ENCODE measurements around the gene GPR162.

GPR162 gene

DNA sequence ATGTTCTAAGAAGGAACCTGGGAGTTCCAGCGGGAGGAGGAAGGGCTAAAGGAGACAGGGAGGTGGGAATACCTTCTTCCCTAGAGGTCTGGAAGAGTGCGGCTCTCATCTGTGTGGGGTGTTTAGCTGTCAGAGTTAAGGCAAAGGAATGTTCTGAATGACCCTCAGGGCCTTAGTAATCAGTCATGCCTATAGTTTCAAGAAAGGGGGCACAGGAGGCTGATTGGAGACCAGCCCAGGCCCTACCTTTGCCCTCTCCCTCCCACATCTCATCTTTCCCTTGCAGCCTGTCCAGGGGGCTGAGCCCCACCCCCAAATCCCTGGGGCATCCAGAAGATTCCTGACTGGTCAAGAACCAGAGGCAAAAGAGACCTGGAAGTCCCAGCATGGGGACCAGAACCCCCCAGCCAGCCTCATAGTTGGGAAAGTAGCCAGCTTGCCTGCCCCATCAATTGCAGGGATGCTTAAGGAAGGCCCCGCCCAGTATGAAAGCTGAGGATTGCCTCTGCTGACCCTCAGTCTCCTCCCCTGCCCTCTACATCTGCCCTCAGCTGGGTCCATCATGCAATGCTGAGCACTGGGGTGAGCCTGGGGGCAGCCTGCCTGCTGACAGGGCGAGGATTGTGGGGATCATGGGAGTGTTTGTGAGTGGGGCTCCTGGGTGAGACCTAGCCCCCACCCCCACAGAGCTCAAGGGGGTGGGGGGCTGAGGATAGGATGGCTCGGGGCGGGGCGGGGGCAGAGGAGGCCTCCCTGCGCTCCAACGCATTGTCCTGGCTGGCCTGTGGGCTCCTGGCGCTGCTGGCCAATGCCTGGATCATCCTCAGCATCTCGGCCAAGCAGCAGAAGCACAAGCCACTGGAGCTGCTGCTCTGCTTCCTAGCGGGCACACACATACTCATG is 1.8 kb downstream of the GPR162 start:
- Histone ChIP-seq H3K18ac (ENCODE audit: low read depth in 1 of 2, low read length in 2 of 2) (no peak overlapping the region), H3K4me3 (ENCODE audit: insufficient read depth in 1 of 2, low read depth in 1 of 2, low read length in 2 of 2) (no peak overlapping the region), H2AFZ (ENCODE audit: low read depth, low read length) (no peak overlapping the region), H3K79me1 (replicated peaks; ENCODE audit: low read length, poor library complexity, severe bottlenecking) (peaks cover 15% of the 10 kb centered on the region), H3K9ac (ENCODE audit: low read length) (no peak overlapping the region), H2BK5ac (ENCODE audit: low read depth, low read length, poor library complexity, severe bottlenecking) (no peak overlapping the region), H3K27ac (ENCODE audit: low read length, poor library complexity, severe bottlenecking) (no peak overlapping the region), H3K4ac (ENCODE audit: low read depth in 1 of 2, low read length in 2 of 2) (no peak overlapping the region), H2AK5ac (ENCODE audit: low read length, severe bottlenecking) (no peak overlapping the region), H3K36me3 (ENCODE audit: control insufficient read depth in 1 of 2, insufficient read depth in 2 of 2, low read depth in 1 of 2, low read length in 2 of 2) (peaks cover 0 to 7% of the 10 kb centered on the region in 2 experiments), H3K27me3 (ENCODE audit: control insufficient read depth in 1 of 2, insufficient read depth in 1 of 2, low read length in 2 of 2) (peaks cover 22 to 45% of the 10 kb centered on the region in 2 experiments), H2BK15ac (ENCODE audit: low read depth, poor library complexity, severe bottlenecking) (no peak overlapping the region), H3K14ac (ENCODE audit: low read length in 2 of 2) (peak overlapping the region in 1 of 2 experiments; percentile 47), H2BK12ac (ENCODE audit: low read length in 2 of 2) (peak overlapping the region in 1 of 2 experiments; percentile 45), H2BK120ac (ENCODE audit: low read depth, low read length) (no peak overlapping the region), H3K23ac (ENCODE audit: low read length in 2 of 2) (peak overlapping the region in 1 of 2 experiments; percentile 43), H4K91ac (ENCODE audit: low read length) (peak overlapping the region; percentile 3), H3K9me3 (ENCODE audit: control insufficient read depth, low read length) (no peaks in the 10 kb centered on the region), H3K4me1 (ENCODE audit: control insufficient read depth, insufficient read depth, low read depth, low read length) (peaks cover 53% of the 10 kb centered on the region), H3K4me2 (ENCODE audit: low read length, poor library complexity, severe bottlenecking) (no peak overlapping the region), H4K8ac (ENCODE audit: low read length) (no peak overlapping the region)
- 82% methylated on average over 10 of the region's 12 CpGs for WGBS
- DNase-seq, result no peak

GRCh38 chr12:6824085-6824775 is 2.6 kb downstream of the GPR162 start:
- Histone ChIP-seq H2AK5ac (ENCODE audit: low read length, severe bottlenecking) (no peak overlapping the region), H2BK120ac (ENCODE audit: low read depth, low read length) (no peak overlapping the region), H3K27me3 (ENCODE audit: control insufficient read depth in 1 of 2, insufficient read depth in 1 of 2, low read length in 2 of 2) (peaks cover 22 to 39% of the 10 kb centered on the region in 2 experiments), H3K4me3 (ENCODE audit: insufficient read depth in 1 of 2, low read depth in 1 of 2, low read length in 2 of 2) (no peak overlapping the region), H4K8ac (ENCODE audit: low read length) (no peak overlapping the region), H3K9me3 (ENCODE audit: control insufficient read depth, low read length) (no peaks in the 10 kb centered on the region), H3K27ac (ENCODE audit: low read length, poor library complexity, severe bottlenecking) (no peak overlapping the region), H2AFZ (ENCODE audit: low read depth, low read length) (no peak overlapping the region), H3K14ac (ENCODE audit: low read length in 2 of 2) (peak overlapping the region in 1 of 2 experiments; percentile 47), H3K4ac (ENCODE audit: low read depth in 1 of 2, low read length in 2 of 2) (no peak overlapping the region), H2BK12ac (ENCODE audit: low read length in 2 of 2) (no peak overlapping the region), H2BK15ac (ENCODE audit: low read depth, poor library complexity, severe bottlenecking) (no peak overlapping the region), H3K36me3 (ENCODE audit: control insufficient read depth in 1 of 2, insufficient read depth in 2 of 2, low read depth in 1 of 2, low read length in 2 of 2) (peaks cover 0 to 7% of the 10 kb centered on the region in 2 experiments), H3K4me2 (ENCODE audit: low read length, poor library complexity, severe bottlenecking) (no peak overlapping the region), H3K4me1 (ENCODE audit: control insufficient read depth, insufficient read depth, low read depth, low read length) (peaks cover 51% of the 10 kb centered on the region), H3K18ac (ENCODE audit: low read depth in 1 of 2, low read length in 2 of 2) (no peak overlapping the region), H3K23ac (ENCODE audit: low read length in 2 of 2) (peak overlapping the region in 1 of 2 experiments; percentile 43), H3K9ac (ENCODE audit: low read length) (no peak overlapping the region), H2BK5ac (ENCODE audit: low read depth, low read length, poor library complexity, severe bottlenecking) (no peak overlapping the region), H4K91ac (ENCODE audit: low read length) (peak overlapping the region; percentile 3), H3K79me1 (replicated peaks; ENCODE audit: low read length, poor library complexity, severe bottlenecking) (peaks cover 15% of the 10 kb centered on the region)
- 85% methylated on average over 37 of the region's 37 CpGs for WGBS
- DNase-seq, result no peak

- Histone ChIP-seq H3K36me3 (ENCODE audit: control insufficient read depth in 1 of 2, insufficient read depth in 2 of 2, low read depth in 1 of 2, low read length in 2 of 2) (peaks cover 0 to 8% of the 10 kb centered on the region in 2 experiments), H3K79me1 (replicated peaks; ENCODE audit: low read length, poor library complexity, severe bottlenecking) (peaks cover 18% of the 10 kb centered on the region), H2BK120ac (ENCODE audit: low read depth, low read length) (no peak overlapping the region), H3K4me1 (ENCODE audit: control insufficient read depth, insufficient read depth, low read depth, low read length) (peaks cover 52% of the 10 kb centered on the region), H3K14ac (ENCODE audit: low read length in 2 of 2) (no peak overlapping the region), H4K8ac (ENCODE audit: low read length) (peak overlapping the region; percentile 4), H4K91ac (ENCODE audit: low read length) (peak overlapping the region; percentile 0), H3K27ac (ENCODE audit: low read length, poor library complexity, severe bottlenecking) (no peak overlapping the region), H2AK5ac (ENCODE audit: low read length, severe bottlenecking) (no peak overlapping the region), H3K4ac (ENCODE audit: low read depth in 1 of 2, low read length in 2 of 2) (no peak overlapping the region), H2AFZ (ENCODE audit: low read depth, low read length) (no peak overlapping the region), H3K4me3 (ENCODE audit: insufficient read depth in 1 of 2, low read depth in 1 of 2, low read length in 2 of 2) (peak overlapping the region in 1 of 2 experiments; percentile 72), H2BK5ac (ENCODE audit: low read depth, low read length, poor library complexity, severe bottlenecking) (no peak overlapping the region), H2BK12ac (ENCODE audit: low read length in 2 of 2) (no peak overlapping the region), H2BK15ac (ENCODE audit: low read depth, poor library complexity, severe bottlenecking) (no peak overlapping the region), H3K18ac (ENCODE audit: low read depth in 1 of 2, low read length in 2 of 2) (peak overlapping the region; percentile 1 to 35), H3K9ac (ENCODE audit: low read length) (peak overlapping the region; percentile 59), H3K9me3 (ENCODE audit: control insufficient read depth, low read length) (no peaks in the 10 kb centered on the region), H3K23ac (ENCODE audit: low read length in 2 of 2) (no peak overlapping the region), H3K4me2 (ENCODE audit: low read length, poor library complexity, severe bottlenecking) (peak overlapping the region; percentile 4), H3K27me3 (ENCODE audit: control insufficient read depth in 1 of 2, insufficient read depth in 1 of 2, low read length in 2 of 2) (peaks cover 22 to 32% of the 10 kb centered on the region in 2 experiments)
- peak; percentile 60 for DNase-seq
- WGBS, result 29% methylated on average over 12 of the region's 12 CpGs
These were observed 3.3 kb downstream of the GPR162 start for GRCh38 chr12:6824901-6825381.
